GM19452 (cell line): ENCODE results near the gene QTRT2.

Experiments
- ATAC-seq: cut with Tn5 transposase; IDR thresholded peaks from one replicate; pipeline ENCODE4 v1.9.1; 2021; ENCODE audit not compliant: unreplicated experiment

Gene QTRT2

DNA sequence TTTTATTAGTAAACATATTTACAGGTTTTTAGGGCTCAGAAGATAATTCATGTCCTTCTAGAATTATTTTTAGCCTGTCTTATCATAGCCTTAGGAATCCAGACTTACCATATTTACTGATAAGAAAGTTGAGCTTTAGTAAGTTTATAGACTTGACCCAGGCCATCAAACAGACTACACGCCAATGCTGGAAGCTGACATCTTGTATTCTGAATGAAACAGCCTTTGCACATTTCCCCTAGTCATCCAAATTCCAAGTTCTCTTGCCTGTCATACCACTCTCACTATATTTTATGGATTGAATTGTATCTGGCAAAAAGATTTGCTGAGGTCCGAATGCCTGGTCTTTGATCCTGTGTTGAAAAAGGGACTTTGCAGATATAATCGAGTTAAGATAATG is 63.7 kb downstream of the QTRT2 start:
- no peak for ATAC-seq

DNA sequence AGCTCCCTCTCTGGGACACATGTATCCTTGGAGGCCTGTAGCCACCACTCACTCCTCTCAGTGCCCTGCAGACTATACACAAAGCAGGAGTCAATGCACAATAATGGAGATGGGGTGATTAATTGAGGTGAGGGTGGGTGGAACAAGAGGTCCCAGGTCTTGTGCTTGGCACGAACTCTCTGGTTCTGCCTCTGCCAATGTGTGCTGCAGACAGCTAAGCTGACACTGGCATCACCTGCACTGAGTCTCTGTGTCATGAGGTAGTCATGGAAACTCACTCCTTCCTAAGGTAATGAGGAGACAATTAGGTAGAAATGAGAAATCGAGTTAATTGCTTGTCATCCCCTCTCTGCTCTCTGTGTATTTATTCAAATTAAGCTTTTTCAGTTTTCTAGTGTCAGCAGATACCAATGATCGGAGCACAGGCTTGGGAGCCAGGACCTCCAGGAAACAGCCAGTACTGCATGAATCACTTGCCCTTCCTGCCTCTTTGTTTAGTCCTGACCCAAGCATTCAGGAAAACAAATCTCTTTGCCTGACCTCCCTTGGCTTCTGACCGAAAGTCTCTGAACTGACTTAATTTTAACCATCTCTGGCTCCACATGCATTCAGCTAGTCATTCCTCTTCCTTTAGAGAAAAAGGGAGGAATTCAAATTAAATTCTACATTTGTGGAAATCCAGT is 65.6 kb downstream of the QTRT2 start:
- ATAC-seq: no peak

DNA sequence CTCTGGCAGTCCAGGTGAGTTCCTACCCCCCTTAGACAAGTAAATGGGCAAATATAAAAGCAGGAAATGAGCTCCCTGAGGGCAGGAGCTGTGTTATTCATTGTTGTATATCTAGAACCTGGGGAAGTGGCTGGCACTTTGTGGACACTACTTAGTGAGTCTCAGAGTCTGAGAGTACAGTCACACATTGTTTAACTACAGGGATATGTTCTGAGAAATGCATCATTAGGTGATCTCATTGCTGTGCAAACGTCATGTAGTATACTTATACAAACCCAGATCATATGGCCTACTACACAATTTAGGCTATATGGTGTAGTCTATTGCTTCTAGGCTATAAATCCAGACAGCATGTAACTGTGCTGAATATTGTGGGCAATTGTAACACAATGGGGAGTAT is 69.9 kb downstream of the QTRT2 start:
- ATAC-seq: no peak

- no peak for ATAC-seq
These were observed 71.0 kb downstream of the QTRT2 start for GRCh38 chr3:114127517-114127916.

DNA sequence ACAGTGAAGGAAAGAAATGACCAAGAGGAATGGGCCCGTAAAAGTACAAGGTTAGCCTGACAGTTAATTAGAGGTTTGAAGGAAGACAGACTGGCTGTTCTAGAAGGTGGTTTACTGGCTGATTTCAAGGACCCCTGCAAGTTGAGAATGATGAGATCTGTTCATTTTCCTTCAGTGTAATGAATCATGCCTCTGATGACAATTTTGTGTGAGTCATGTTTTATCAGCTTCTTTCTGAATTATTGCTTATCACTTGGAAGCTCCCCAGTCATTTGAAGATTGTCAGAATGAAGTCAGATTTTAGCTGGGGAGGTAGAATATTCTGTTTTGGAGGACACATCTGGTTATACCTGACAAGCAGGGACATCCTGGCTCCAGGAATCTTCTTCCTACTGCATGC is 71.7 kb downstream of the QTRT2 start:
- no peak for ATAC-seq

DNA sequence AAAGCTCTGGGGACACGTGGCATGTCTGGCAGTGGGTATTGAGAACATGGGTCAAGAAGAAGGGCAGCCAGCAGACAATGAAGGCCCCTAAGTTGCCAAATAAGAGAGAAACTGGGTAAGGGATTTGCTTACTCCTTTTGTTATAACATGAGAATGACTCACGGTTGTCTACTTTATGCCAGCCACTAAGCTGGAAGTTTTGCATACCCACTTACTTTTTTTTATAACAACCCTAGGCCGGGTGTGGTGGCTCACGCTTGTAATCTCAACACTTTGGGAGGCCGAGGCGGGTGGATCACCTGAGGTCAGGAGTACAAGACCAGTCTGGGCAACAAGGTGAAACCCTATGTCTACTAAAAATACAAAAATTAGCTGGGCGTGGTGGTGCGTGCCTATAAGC is 72.3 kb downstream of the QTRT2 start:
- ATAC-seq: no peak

GRCh38 chr3:114132500-114132899 is 76.0 kb downstream of the QTRT2 start:
- no peak for ATAC-seq

DNA sequence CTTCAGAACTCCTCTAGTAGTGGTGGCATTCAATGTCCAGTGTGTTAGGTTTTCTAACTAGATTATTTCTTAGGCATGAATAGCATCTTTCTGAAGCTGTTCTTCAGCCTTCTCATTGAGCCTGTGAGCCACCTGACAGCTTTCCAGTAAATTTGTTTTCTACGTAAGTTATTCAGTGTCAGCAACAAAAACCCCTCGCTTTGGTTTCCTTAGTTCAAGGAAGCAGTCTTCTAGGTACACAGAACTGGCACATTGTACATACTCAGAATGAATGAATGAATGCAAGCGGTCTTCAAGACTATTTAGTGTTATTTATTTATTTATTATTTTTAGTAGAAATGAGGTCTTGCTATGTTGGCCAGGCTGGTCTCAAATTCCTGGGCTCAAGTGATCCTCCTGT is 77.4 kb downstream of the QTRT2 start:
- no peak for ATAC-seq
